HepG2 (cell line): ENCODE measurements around the gene LGR6. TPM values are rescaled to one million over a fixed set of nuclear protein-coding genes. Genes with fewer than 3 reads are reported as not detected.

Experiments
- ATAC-seq: fragments of 200-7000 bp; cut with Tn5 transposase; 3 replicates; pipeline ENCODE4 v1.9.1; 2020; ENCODE audit warnings: mild to moderate bottlenecking, moderate library complexity
- BruUV-seq: library from RNA; stranded (reverse); fragments of 400-500 nt; replicated peaks from 2 replicates; lab custom pipeline; 2021; lab: Mats Ljungman, UMichigan
- CTCF ChIA-PET: fragments of 300-600 bp; formaldehyde crosslinking; extraction: SDS; loops from one replicate; lab custom pipeline; 2021; ENCODE audit warnings: low total read pairs, inconsistent platforms, low intra/inter-chr PET ratio; lab: Yijun Ruan, JAX
- POLR2A ChIA-PET: fragments of 350-600 bp; sonication (Branson Sonifier 250); formaldehyde crosslinking; loops from one replicate; lab custom pipeline; 2020; ENCODE audit warnings: antibody characterized with exemption, inconsistent platforms; lab: Yijun Ruan, JAX
- DNase-seq: peaks from one replicate; pipeline ENCODE4 v3.0.0-alpha.2; 2015; ENCODE audit warnings: low spot score
- FAIRE-seq: peaks from 3 replicates; lab custom pipeline; 2011; peaks lifted over from hg19 to GRCh38; lab: Jason Lieb, UNC
- H2AFZ ChIP-seq: one replicate; pipeline ENCODE4 v1.6.1; 2011; ENCODE audit warnings: low read length, inconsistent platforms
- H3K27ac ChIP-seq: fragments of 300-600 bp; 3 replicates; pipeline ENCODE4 v1.8.0; 2011; ENCODE audit warnings: mixed run types, mild to moderate bottlenecking, mixed read lengths, low read length, inconsistent platforms; ENCODE audit not compliant: insufficient read depth; ENCODE audit errors: extremely low read length
- H3K27me3 ChIP-seq, 2 experiments: fragments of 200-600 bp in 1 of 2; 2 replicates in 1 of 2; 3 replicates in 1 of 2; pipeline versions ENCODE4 v1.6.0 to v1.8.0; 2011; ENCODE audit warnings: low read length in 2 of 2, mild to moderate bottlenecking in 2 of 2, moderate library complexity in 2 of 2, inconsistent platforms in 1 of 2; ENCODE audit not compliant: insufficient read depth in 2 of 2, control insufficient read depth in 1 of 2
- H3K36me3 ChIP-seq, 2 experiments: fragments of 200-600 bp in 1 of 2; replicated peaks in 1 of 2; 2 replicates in 1 of 2; 3 replicates in 1 of 2; pipeline versions ENCODE4 v1.5.1 to v1.8.0; 2011; ENCODE audit warnings: low read length in 2 of 2, inconsistent platforms in 1 of 2; ENCODE audit not compliant: insufficient read depth in 2 of 2, control insufficient read depth in 1 of 2
- H3K4me1 ChIP-seq: 2 replicates; pipeline ENCODE4 v1.5.1; 2012; ENCODE audit warnings: low read length, inconsistent platforms; ENCODE audit not compliant: insufficient read depth
- H3K4me2 ChIP-seq: 2 replicates; pipeline ENCODE4 v1.6.0; 2011; ENCODE audit warnings: low read depth, low read length, inconsistent platforms
- H3K4me3 ChIP-seq, 3 experiments: fragments of 200-600 bp in 1 of 3; sonication (generic), shearing (Covaris generic) in 1 of 3; replicated peaks in 1 of 3; 2 replicates each; pipeline ENCODE4 v1.5.1; 2011 to 2016; ENCODE audit warnings: low read length in 3 of 3, inconsistent platforms in 2 of 3, low read depth in 2 of 3, mild to moderate bottlenecking in 2 of 3, control low read depth in 1 of 3, mixed read lengths in 1 of 3; ENCODE audit not compliant: insufficient read depth in 1 of 3
- H3K79me2 ChIP-seq: one replicate; pipeline ENCODE4 v1.6.1; 2011; ENCODE audit warnings: low read length, inconsistent platforms; ENCODE audit not compliant: insufficient read depth
- H3K9ac ChIP-seq: 2 replicates; pipeline ENCODE4 v1.6.0; 2011; ENCODE audit warnings: mild to moderate bottlenecking, low read depth, low read length, inconsistent platforms; ENCODE audit not compliant: insufficient read depth
- H3K9me3 ChIP-seq: 2 replicates; pipeline ENCODE4 v1.5.1; 2012; ENCODE audit warnings: mild to moderate bottlenecking, low read length
- H4K20me1 ChIP-seq: 2 replicates; pipeline ENCODE4 v1.6.0; 2011; ENCODE audit warnings: inconsistent platforms, mild to moderate bottlenecking, low read length, moderate library complexity; ENCODE audit not compliant: insufficient read depth
- FLYWCH1 ChIP-seq: sonication (generic); formaldehyde crosslinking; IDR thresholded peaks from 2 replicates; pipeline ENCODE4 v1.8.1; 2023; ENCODE audit warnings: mild to moderate bottlenecking, missing genetic modification reagents
- KLF16 ChIP-seq, 2 experiments: sonication (generic) in 1 of 2; formaldehyde crosslinking in 1 of 2; IDR thresholded peaks; 2 replicates each; pipeline versions ENCODE4 v1.6.1 to v1.8.0; 2016 to 2023; ENCODE audit warnings: missing genetic modification reagents in 2 of 2, missing compliant biosample characterization in 1 of 2
- MXD4 ChIP-seq: IDR thresholded peaks from 2 replicates; pipeline ENCODE4 v1.6.1; 2016; ENCODE audit warnings: mild to moderate bottlenecking, missing biosample characterization, missing genetic modification reagents
- ZBTB25 ChIP-seq: IDR thresholded peaks from 2 replicates; pipeline ENCODE4 v1.6.1; 2018; ENCODE audit warnings: missing genetic modification reagents
- ZBTB7B ChIP-seq: sonication (generic); formaldehyde crosslinking; IDR thresholded peaks from 2 replicates; pipeline ENCODE4 v1.4.0; 2020; ENCODE audit warnings: missing genetic modification reagents
- ZMYM4 ChIP-seq: sonication (generic); formaldehyde crosslinking; IDR thresholded peaks from 2 replicates; pipeline ENCODE4 v1.8.1; 2023; ENCODE audit warnings: mild to moderate bottlenecking, missing genetic modification reagents
- ZNF383 ChIP-seq: sonication (generic); formaldehyde crosslinking; IDR thresholded peaks from 2 replicates; pipeline ENCODE4 v1.4.0; 2020; ENCODE audit warnings: missing genetic modification reagents, mild to moderate bottlenecking, borderline replicate concordance
- ZSCAN5A ChIP-seq: sonication (generic); formaldehyde crosslinking; IDR thresholded peaks from 2 replicates; pipeline ENCODE4 v1.8.0; 2022; ENCODE audit warnings: mild to moderate bottlenecking, missing genetic modification reagents, borderline replicate concordance
- WGBS: methylation state at CpG from one replicate; pipeline ENCODE4 v1.1.6; 2017; ENCODE audit warnings: low lambda C conversion rate; 5-methylcytosine and 5-hydroxymethylcytosine counted together
- in situ Hi-C: cut with HindIII; loops from 2 replicates; pipeline ENCODE4 v1.10.0; 2017; ENCODE audit warnings: low pct_unique_long_range_greater_than_20kb; ENCODE audit not compliant: extremely low pct_ligation_motif_present
- intact Hi-C: fragments of 100-400 bp; cut with micrococcal nuclease; formaldehyde crosslinking; loops from one replicate; pipeline ENCODE4 v1.10.0; 2022; ENCODE audit not compliant: unreplicated experiment
- polyA plus RNA-seq, 8 experiments: library from polyadenylated mRNA; depleted of rRNA in 3 of 8; stranded (reverse) in 7 of 8; unstranded in 1 of 8; fragments of >200 nt; fragmentation: Illumina TruSeq in 4 of 8; extraction: Trizol in 4 of 8; gene quantifications; 2 replicates each; pipeline versions ENCODE4 v1.2.1 to v1.2.3, GENCODE V29; 2011 to 2016; ENCODE audit warnings: low read depth in 4 of 8, missing spikeins in 1 of 8, mixed read lengths in 1 of 8; ENCODE audit not compliant: insufficient read depth in 1 of 8
- total RNA-seq, 5 experiments: library from RNA; depleted of rRNA; stranded (reverse); fragments of >200 nt; fragmentation: Illumina TruSeq; extraction: Trizol; gene quantifications; 2 replicates each; pipeline ENCODE4 v1.2.3, GENCODE V29; 2016; ENCODE audit warnings: low read depth in 1 of 5

LGR6 gene
- total and polyA plus RNA-seq, 2 of the 13 experiments (the other 11 are each of a cell fraction or from before 2014, with no cell fraction given): 0.07 TPM; not detected in 1

- TF ChIP-seq ZNF383 (CRISPR knock-in tag): no peak
These were observed 87.9 kb downstream of the LGR6 start (continued) for GRCh38 chr1:202281316-202282024.

GRCh38 chr1:202282025-202282371 lies 88.4 kb downstream of the LGR6 start:
- intact Hi-C loops (no loop called here), in situ Hi-C loops (no loop called here)
- ChIA-PET POLR2A (no interaction called here), CTCF (no interaction called here)
- ATAC-seq: no peak
- no peak overlapping the region for H3K27ac ChIP-seq
- BruUV-seq: no TSS peak
- H4K20me1 ChIP-seq: no peaks in the 10 kb centered on the region
- no peaks in the 10 kb centered on the region for H3K9me3 ChIP-seq
- no peak for FAIRE-seq
- no peak overlapping the region for H2AFZ ChIP-seq
- no peak overlapping the region for H3K4me3 ChIP-seq
- H3K9ac ChIP-seq: no peak overlapping the region
- no peaks in the 10 kb centered on the region for H3K36me3 ChIP-seq
- DNase-seq: no peak
- WGBS: 52% methylated on average over 4 of the region's 5 CpGs
- peaks cover 4 to 12% of the 10 kb centered on the region in 2 experiments; a peak in 2 of 5 replicates for H3K27me3 ChIP-seq
- H3K79me2 ChIP-seq: no peaks in the 10 kb centered on the region
- no peak for TF ChIP-seq ZMYM4 (CRISPR knock-in tag)
- no peak for TF ChIP-seq MXD4 (CRISPR knock-in tag)
- TF ChIP-seq ZBTB7B (CRISPR knock-in tag): no peak
- no peak for TF ChIP-seq FLYWCH1 (CRISPR knock-in tag)
- TF ChIP-seq KLF16 (CRISPR knock-in tag; IDR thresholded peaks at IDR 0.05): no peak
- no peak for TF ChIP-seq ZSCAN5A (CRISPR knock-in tag)
- no peak for TF ChIP-seq ZBTB25 (CRISPR knock-in tag)
- no peak overlapping the region for H3K4me2 ChIP-seq
- H3K4me1 ChIP-seq: peaks cover 10% of the 10 kb centered on the region
